ENCODE data around the gene STAB2.

DNA sequence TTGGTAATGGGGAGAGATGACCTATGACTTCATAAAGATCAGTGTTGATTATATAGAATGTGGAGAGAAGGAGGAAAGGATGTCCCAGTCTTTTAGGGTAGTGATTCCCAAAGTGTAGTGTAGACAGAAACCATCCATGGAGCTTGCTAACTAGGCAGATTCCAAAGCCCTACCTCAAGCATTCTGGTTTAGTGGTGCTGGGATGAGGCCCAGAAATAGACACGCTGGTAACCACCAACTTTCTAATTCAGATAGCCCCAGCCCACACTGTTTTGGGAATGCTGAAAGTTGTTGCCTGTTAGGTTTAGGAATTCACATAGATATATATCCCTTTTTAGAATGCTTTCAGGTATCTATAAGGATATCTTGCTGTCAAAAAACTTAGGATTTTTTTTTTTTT lies 69.2 kb downstream of the STAB2 start:
- no peak for TF ChIP-seq POLR2A (IDR thresholded peaks at IDR 0.05)
- TF ChIP-seq, protein P1, sequence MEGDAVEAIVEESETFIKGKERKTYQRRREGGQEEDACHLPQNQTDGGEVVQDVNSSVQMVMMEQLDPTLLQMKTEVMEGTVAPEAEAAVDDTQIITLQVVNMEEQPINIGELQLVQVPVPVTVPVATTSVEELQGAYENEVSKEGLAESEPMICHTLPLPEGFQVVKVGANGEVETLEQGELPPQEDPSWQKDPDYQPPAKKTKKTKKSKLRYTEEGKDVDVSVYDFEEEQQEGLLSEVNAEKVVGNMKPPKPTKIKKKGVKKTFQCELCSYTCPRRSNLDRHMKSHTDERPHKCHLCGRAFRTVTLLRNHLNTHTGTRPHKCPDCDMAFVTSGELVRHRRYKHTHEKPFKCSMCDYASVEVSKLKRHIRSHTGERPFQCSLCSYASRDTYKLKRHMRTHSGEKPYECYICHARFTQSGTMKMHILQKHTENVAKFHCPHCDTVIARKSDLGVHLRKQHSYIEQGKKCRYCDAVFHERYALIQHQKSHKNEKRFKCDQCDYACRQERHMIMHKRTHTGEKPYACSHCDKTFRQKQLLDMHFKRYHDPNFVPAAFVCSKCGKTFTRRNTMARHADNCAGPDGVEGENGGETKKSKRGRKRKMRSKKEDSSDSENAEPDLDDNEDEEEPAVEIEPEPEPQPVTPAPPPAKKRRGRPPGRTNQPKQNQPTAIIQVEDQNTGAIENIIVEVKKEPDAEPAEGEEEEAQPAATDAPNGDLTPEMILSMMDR (IDR thresholded peaks at IDR 0.05): no peak

Data from ovary (tissue), 3 donors.